K562 (cell line): Measurements from ENCODE around the gene APOC4. TPM values are rescaled to one million over a fixed set of nuclear protein-coding genes. Genes with fewer than 3 reads are reported as not detected.

ENCODE experiments used
- ATAC-seq: fragments of 200-7000 bp; cut with Tn5 transposase; 3 replicates; pipeline ENCODE4 v1.9.1; 2020; ENCODE audit warnings: moderate library complexity
- BruUV-seq: library from RNA; stranded (reverse); fragments of 400-500 nt; replicated peaks from 2 replicates; lab custom pipeline; 2021; lab: Mats Ljungman, UMichigan
- CTCF ChIA-PET: fragments of 300-600 bp; formaldehyde crosslinking; extraction: SDS; loops from one replicate; lab custom pipeline; 2021; ENCODE audit warnings: low intra/inter-chr PET ratio; lab: Yijun Ruan, JAX
- POLR2A ChIA-PET: fragments of 300-600, 350-650 bp; sonication (Branson Sonifier 250); formaldehyde crosslinking; extraction: SDS; loops from one replicate; lab custom pipeline; 2021; ENCODE audit warnings: antibody characterized with exemption, inconsistent platforms; lab: Yijun Ruan, JAX
- DNase-seq, 4 experiments: peaks; one replicate each; pipeline versions ENCODE4 v3.0.0 to v3.0.0-alpha.2; 2011 to 2018; ENCODE audit warnings: low spot score in 3 of 4, mixed read lengths in 3 of 4; ENCODE audit errors: extremely low read depth in 1 of 4
- FAIRE-seq: peaks from 2 replicates; lab custom pipeline; 2011; peaks lifted over from hg19 to GRCh38; lab: Jason Lieb, UNC
- H2AFZ ChIP-seq: 2 replicates; pipeline ENCODE4 v1.6.0; 2011; ENCODE audit warnings: low read depth, low read length, control low read depth, inconsistent platforms
- H3K27ac ChIP-seq: fragments of 200-600 bp; 3 replicates; pipeline ENCODE4 v1.8.0; 2011; ENCODE audit warnings: low read depth, mild to moderate bottlenecking, control low read depth, inconsistent platforms, low read length, moderate library complexity, mixed read lengths; ENCODE audit errors: extremely low read depth
- H3K27me3 ChIP-seq, 2 experiments: fragments of 300-600 bp in 1 of 2; 2 replicates in 1 of 2; 3 replicates in 1 of 2; pipeline versions ENCODE4 v1.6.0 to v1.8.0; 2011; ENCODE audit warnings: inconsistent platforms in 2 of 2, low read length in 2 of 2, mild to moderate bottlenecking in 1 of 2, mixed read lengths in 1 of 2, moderate library complexity in 1 of 2; ENCODE audit not compliant: control insufficient read depth in 2 of 2, insufficient read depth in 2 of 2
- H3K36me3 ChIP-seq: fragments of 300-600 bp; 3 replicates; pipeline ENCODE4 v1.8.0; 2011; ENCODE audit warnings: mild to moderate bottlenecking, low read length, inconsistent platforms; ENCODE audit not compliant: control insufficient read depth, insufficient read depth
- H3K4me1 ChIP-seq, 2 experiments: fragments of 200-600 bp in 1 of 2; replicated peaks in 1 of 2; 2 replicates in 1 of 2; 3 replicates in 1 of 2; pipeline versions ENCODE4 v1.5.1 to v1.8.0; 2011; ENCODE audit warnings: inconsistent platforms in 2 of 2, low read length in 2 of 2, mild to moderate bottlenecking in 1 of 2, mixed read lengths in 1 of 2, moderate library complexity in 1 of 2; ENCODE audit not compliant: control insufficient read depth in 2 of 2, insufficient read depth in 2 of 2
- H3K4me2 ChIP-seq: 2 replicates; pipeline ENCODE4 v1.6.1; 2011; ENCODE audit warnings: low read length, control low read depth, inconsistent platforms, mixed read lengths; ENCODE audit not compliant: insufficient read depth
- H3K4me3 ChIP-seq: fragments of 200-600 bp; sonication (generic), shearing (Covaris generic); 2 replicates; pipeline ENCODE4 v1.5.1; 2016; ENCODE audit warnings: control low read depth, inconsistent platforms
- H3K79me2 ChIP-seq: fragments of 200-600 bp; 3 replicates; pipeline ENCODE4 v1.8.0; 2011; ENCODE audit warnings: low read length, inconsistent platforms; ENCODE audit not compliant: control insufficient read depth, insufficient read depth
- H3K9ac ChIP-seq, 2 experiments: 2 replicates each; pipeline versions ENCODE4 v1.6.0 to v1.6.1; 2011; ENCODE audit warnings: low read depth in 2 of 2, low read length in 2 of 2, control low read depth in 1 of 2, inconsistent platforms in 1 of 2, mild to moderate bottlenecking in 1 of 2, mixed read lengths in 1 of 2; ENCODE audit not compliant: insufficient read depth in 1 of 2
- H3K9me1 ChIP-seq: one replicate; pipeline ENCODE4 v1.6.0; 2011; ENCODE audit warnings: inconsistent platforms, mild to moderate bottlenecking, low read length, moderate library complexity; ENCODE audit not compliant: control insufficient read depth, insufficient read depth
- H3K9me3 ChIP-seq: replicated peaks from 2 replicates; pipeline ENCODE4 v1.5.1; 2011; ENCODE audit warnings: low read depth, low read length, inconsistent platforms; ENCODE audit not compliant: control insufficient read depth, insufficient read depth
- H4K20me1 ChIP-seq: replicated peaks from 2 replicates; pipeline ENCODE4 v1.6.1; 2011; ENCODE audit warnings: low read length, inconsistent platforms, mixed read lengths; ENCODE audit not compliant: control insufficient read depth, insufficient read depth
- ATF4 ChIP-seq: fragments of 450-650 bp; formaldehyde crosslinking; IDR thresholded peaks from 2 replicates; pipeline ENCODE4 v1.4.0; 2022; ENCODE audit warnings: mild to moderate bottlenecking, moderate library complexity
- BRCA1 ChIP-seq, 2 experiments: fragments of 450-650 bp in 1 of 2; sonication (generic) in 1 of 2; formaldehyde crosslinking in 1 of 2; IDR thresholded peaks; 2 replicates each; pipeline versions ENCODE4 v1.5.0 to v1.6.1; 2017 to 2020; ENCODE audit warnings: mild to moderate bottlenecking in 1 of 2, missing genetic modification reagents in 1 of 2
- WGBS: fragments of 100-300 bp; shearing (Covaris generic); methylation state at CpG from one replicate; pipeline ENCODE4 v1.1.6; 2016; ENCODE audit warnings: low coverage, mixed read lengths; ENCODE audit not compliant: insufficient coverage; ENCODE audit errors: missing lambda C conversion rate; 5-methylcytosine and 5-hydroxymethylcytosine counted together
- in situ Hi-C: fragments of 300-500 bp; cut with MboI; formaldehyde crosslinking; loops from 4 replicates; pipeline ENCODE4 v1.15.0; 2018; ENCODE audit warnings: inconsistent platforms, mixed read lengths
- intact Hi-C: fragments of 100-400 bp; cut with micrococcal nuclease; formaldehyde crosslinking; loops from 2 replicates; pipeline ENCODE4 v1.14.2; 2022
- polyA plus RNA-seq, 8 experiments: library from polyadenylated mRNA; depleted of rRNA in 4 of 8; stranded (reverse) in 5 of 8; unstranded in 3 of 8; fragments of >200 nt; fragmentation: Nextera tagmentation in 2 of 8; fragmentation: Illumina TruSeq in 1 of 8; extraction: Ambion mirVana in 2 of 8; extraction: Trizol in 1 of 8; gene quantifications; 2 replicates each; pipeline versions ENCODE4 v1.2.1 to v1.2.3, GENCODE V29; 2011 to 2014; ENCODE audit warnings: inconsistent platforms in 1 of 8, missing spikeins in 1 of 8
- total RNA-seq, 7 experiments: library from RNA; depleted of rRNA in 6 of 7; stranded (reverse); fragments of >200 nt in 6 of 7; fragmentation: Illumina TruSeq in 2 of 7; extraction: Trizol in 2 of 7; gene quantifications; 2 replicates each; pipeline versions ENCODE4 v1.2.1 to v1.2.3, GENCODE V29; 2011 to 2021; ENCODE audit warnings: low replicate concordance in 1 of 7

Gene APOC4
- total and polyA plus RNA-seq, 9 of the 15 experiments (the other 6 are each of a cell fraction or from before 2014, with no cell fraction given), result 0.46 TPM; not detected in 8

GRCh38 chr19:44892932-44893331 lies 49.1 kb upstream of the APOC4 start:
- CTCF ChIA-PET, result interaction anchor here (0.6 kb wide), 1 partner anchor 230 kb away, joined by 3 read pairs; no protein-coding TSS in a partner anchor
- peaks cover 69% of the 10 kb centered on the region for H3K36me3 ChIP-seq
- peak overlapping the region; percentile 99; the same call in 1 of the 2 replicates for H3K4me2 ChIP-seq
- POLR2A ChIA-PET, result interaction anchor here (1.2 to 1.3 kb wide), 3 partner anchors 12 to 17 kb away, joined by 3 to 4 read pairs (median 4); partner anchors contain the start of gene APOE
- peak overlapping the region; percentile 95; the same call in 1 of the 3 replicates for H3K27ac ChIP-seq
- no peaks in the 10 kb centered on the region; the same call in 1 of the 2 replicates for H3K9me3 ChIP-seq
- peak overlapping the region; percentile 98 to 100 for H3K9ac ChIP-seq
- FAIRE-seq (no peak), DNase-seq (no peak), ATAC-seq (no peak)
- H2AFZ ChIP-seq, result no peak overlapping the region
- WGBS, result 89% methylated on average over 7 of the region's 7 CpGs
- in situ Hi-C loops (loop anchor here (10.0 kb wide), 1 partner anchor 162 kb away; no protein-coding TSS in a partner anchor), intact Hi-C loops (no loop called here)
- TF ChIP-seq BRCA1 (IDR thresholded peaks at IDR 0.05), result no peak
- TF ChIP-seq BRCA1 (CRISPR knock-in tag; IDR thresholded peaks at IDR 0.05), result peak; percentile 63; the same call in 1 of the 2 replicates
- TF ChIP-seq ATF4 (CRISPR knock-in tag), result no peak
- H4K20me1 ChIP-seq, result peaks cover 6% of the 10 kb centered on the region; the same call in 1 of the 2 replicates
- H3K9me1 ChIP-seq, result peaks cover 3% of the 10 kb centered on the region
- H3K27me3 ChIP-seq, result no peaks in the 10 kb centered on the region
- BruUV-seq, result no TSS peak
- H3K79me2 ChIP-seq, result peaks cover 61% of the 10 kb centered on the region
- peak overlapping the region; percentile 100 for H3K4me3 ChIP-seq
- peaks cover 17 to 38% of the 10 kb centered on the region in 2 experiments for H3K4me1 ChIP-seq
